ENCODE results near the gene VSTM4. TPM values are rescaled to one million over a fixed set of nuclear protein-coding genes. Genes with fewer than 3 reads are reported as not detected.

The VSTM4 gene
- total RNA-seq, 1 donor from 2014 or later, result 19.5 TPM

DNA sequence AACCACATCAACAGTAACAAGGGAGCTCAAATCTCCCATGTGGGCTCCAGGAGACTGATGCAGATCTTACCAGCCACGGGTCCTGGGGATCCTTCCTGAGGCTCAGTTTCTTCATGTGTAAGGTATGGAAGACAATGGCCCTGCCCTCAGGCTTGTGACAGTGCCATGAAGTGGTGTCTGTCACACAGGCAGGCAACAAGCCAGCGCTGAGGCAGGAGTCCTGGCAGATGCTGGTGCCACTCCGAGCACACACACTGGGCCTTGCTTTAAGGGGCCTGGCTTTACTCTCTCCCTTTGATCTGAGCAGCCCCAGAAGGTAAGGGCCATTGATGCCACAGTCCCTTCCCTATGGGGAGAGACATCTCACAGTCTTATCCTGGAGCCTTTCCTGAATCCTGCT lies 147.3 kb downstream of the VSTM4 start:
- TF ChIP-seq CTCF (IDR thresholded peaks at IDR 0.05), result no peak
- H3K4me1 ChIP-seq, result no peaks in the 10 kb centered on the region
- no peak overlapping the region for H3K27ac ChIP-seq
- H3K27me3 ChIP-seq, result no peaks in the 10 kb centered on the region
- no peaks in the 10 kb centered on the region for H3K9me3 ChIP-seq
- intact Hi-C loops (cut with DNase I), result no loop called here
- ATAC-seq (no peak), DNase-seq (no peak)
- no peaks in the 10 kb centered on the region for H3K36me3 ChIP-seq
- no peak overlapping the region for H3K4me3 ChIP-seq

DNA sequence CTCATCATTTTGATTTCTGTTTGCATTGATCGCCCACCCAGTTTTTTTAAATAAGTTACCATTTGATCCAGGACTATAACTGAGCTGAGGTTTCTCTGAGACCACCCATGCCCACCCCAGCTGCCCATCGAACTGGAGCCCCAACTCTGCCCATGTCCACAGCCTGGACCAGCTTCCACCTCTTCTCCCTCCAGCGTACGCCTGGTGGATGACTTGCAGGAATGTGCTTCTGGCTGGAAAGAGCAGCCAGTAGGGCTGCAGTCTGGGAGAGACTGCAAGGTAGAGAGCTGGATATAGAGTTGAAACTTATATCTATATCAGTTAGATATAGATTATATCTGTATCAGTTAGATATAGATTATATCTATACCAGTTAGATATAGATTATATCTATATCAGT lies 149.9 kb downstream of the VSTM4 start:
- ATAC-seq (no peak), DNase-seq (no peak)
- no peaks in the 10 kb centered on the region for H3K4me1 ChIP-seq
- no peak overlapping the region for H3K4me3 ChIP-seq
- no peaks in the 10 kb centered on the region for H3K36me3 ChIP-seq
- TF ChIP-seq CTCF (IDR thresholded peaks at IDR 0.05), result no peak
- H3K9me3 ChIP-seq, result no peaks in the 10 kb centered on the region
- no peaks in the 10 kb centered on the region for H3K27me3 ChIP-seq
- intact Hi-C loops (cut with DNase I), result no loop called here
- no peak overlapping the region for H3K27ac ChIP-seq

Small RNA genes within 50 kb of the gene (microRNA-seq; reads per million reads assigned to microRNA genes)
- not detected for gene MIR4294 (ENCODE audit: borderline microRNAs expressed)

Other genes with a start within 250 kb of the VSTM4 start
- gene LRRC18, start 175.7 kb downstream of the VSTM4 start, total RNA-seq, result 0.96 TPM
- gene FAM170B, start 18.5 kb upstream of the VSTM4 start, total RNA-seq, result not detected
- 63.1 TPM for gene TMEM273, start 72.9 kb upstream of the VSTM4 start, total RNA-seq
- not detected for gene C10orf71, start 183.6 kb upstream of the VSTM4 start, total RNA-seq